BJ (cell line): ENCODE data around the gene FOXN3. TPM values are rescaled to one million over a fixed set of nuclear protein-coding genes. Genes with fewer than 3 reads are reported as not detected.
A peak's percentile ranks its signal among the peaks of the same experiment; 100 is the strongest.

ENCODE experiments used
- CTCF ChIA-PET: fragments of 350-600 bp; formaldehyde crosslinking; extraction: SDS; loops from one replicate; lab custom pipeline; 2021; ENCODE audit warnings: antibody characterized with exemption, inconsistent platforms; lab: Yijun Ruan, JAX
- POLR2A ChIA-PET: fragments of 300-600 bp; sonication (Branson Sonifier 250); formaldehyde crosslinking; extraction: SDS; loops from one replicate; lab custom pipeline; 2021; ENCODE audit warnings: antibody characterized with exemption; lab: Charles Lee
- DNase-seq: peaks from one replicate; pipeline ENCODE4 v3.0.0-alpha.2; 2011; ENCODE audit warnings: low read depth
- H3K27me3 ChIP-seq: 2 replicates; pipeline ENCODE4 v1.6.0; 2011; ENCODE audit warnings: low read length; ENCODE audit not compliant: control insufficient read depth, insufficient read depth
- H3K36me3 ChIP-seq: 2 replicates; pipeline ENCODE4 v1.5.1; 2011; ENCODE audit warnings: low read length; ENCODE audit not compliant: control insufficient read depth, insufficient read depth
- H3K4me3 ChIP-seq: 2 replicates; pipeline ENCODE4 v1.5.1; 2011; ENCODE audit warnings: low read depth, mild to moderate bottlenecking, control low read depth, low read length
- polyA plus RNA-seq: library from polyadenylated mRNA; depleted of rRNA; stranded (reverse); fragments of >200 nt; gene quantifications from 2 replicates; pipeline ENCODE4 v1.2.3, GENCODE V29; 2011
- TF ChIP-seq, protein P1 (sequence below): IDR thresholded peaks from 2 replicates; pipeline ENCODE4 v1.5.1; 2011; ENCODE audit warnings: low read depth, mild to moderate bottlenecking, control low read depth, inconsistent platforms, low read length, moderate library complexity; ENCODE audit not compliant: insufficient read depth

The FOXN3 gene
- polyA plus RNA-seq, 1 experiment: 30.2 TPM

DNA sequence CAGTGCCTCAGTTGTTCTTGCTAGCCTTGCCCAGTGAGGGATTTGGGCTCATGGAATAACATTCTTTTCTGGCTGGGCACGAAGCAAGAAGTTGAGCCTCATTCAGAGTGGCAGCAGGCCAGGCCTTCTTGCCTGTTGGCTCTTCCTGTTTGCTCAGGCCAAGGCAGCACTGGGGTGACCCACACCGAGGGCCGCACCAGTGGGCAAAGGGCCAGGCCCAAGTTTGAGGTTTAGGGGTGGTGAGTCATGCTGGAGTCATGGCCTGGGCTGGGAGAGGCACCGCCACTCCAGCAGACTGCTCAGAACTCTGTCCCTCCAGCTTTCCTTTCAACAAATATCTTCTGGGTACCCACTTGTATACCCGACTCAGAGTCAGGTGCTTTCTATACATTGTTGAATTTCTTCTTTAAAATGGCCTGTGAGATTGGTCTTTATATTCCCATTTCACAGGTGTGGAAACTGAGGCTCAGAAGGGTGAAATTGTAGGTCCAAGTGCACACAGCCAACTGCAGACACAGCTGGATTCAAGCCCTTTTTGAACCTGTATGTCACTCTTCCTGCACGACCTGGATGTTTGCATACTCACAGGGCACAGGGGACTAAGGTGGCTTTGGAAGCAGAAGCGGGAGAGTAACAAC, 279.4 kb downstream of the FOXN3 start:
- H3K4me3 ChIP-seq: no peak overlapping the region
- DNase-seq: peak; percentile 75
- no peaks in the 10 kb centered on the region for H3K36me3 ChIP-seq
- CTCF ChIA-PET: interaction anchor here (0.6 to 2.3 kb wide), 3 partner anchors 89 to 313 kb away, joined by 3 to 5 read pairs (median 3); no protein-coding TSS in a partner anchor
- TF ChIP-seq, protein P1, sequence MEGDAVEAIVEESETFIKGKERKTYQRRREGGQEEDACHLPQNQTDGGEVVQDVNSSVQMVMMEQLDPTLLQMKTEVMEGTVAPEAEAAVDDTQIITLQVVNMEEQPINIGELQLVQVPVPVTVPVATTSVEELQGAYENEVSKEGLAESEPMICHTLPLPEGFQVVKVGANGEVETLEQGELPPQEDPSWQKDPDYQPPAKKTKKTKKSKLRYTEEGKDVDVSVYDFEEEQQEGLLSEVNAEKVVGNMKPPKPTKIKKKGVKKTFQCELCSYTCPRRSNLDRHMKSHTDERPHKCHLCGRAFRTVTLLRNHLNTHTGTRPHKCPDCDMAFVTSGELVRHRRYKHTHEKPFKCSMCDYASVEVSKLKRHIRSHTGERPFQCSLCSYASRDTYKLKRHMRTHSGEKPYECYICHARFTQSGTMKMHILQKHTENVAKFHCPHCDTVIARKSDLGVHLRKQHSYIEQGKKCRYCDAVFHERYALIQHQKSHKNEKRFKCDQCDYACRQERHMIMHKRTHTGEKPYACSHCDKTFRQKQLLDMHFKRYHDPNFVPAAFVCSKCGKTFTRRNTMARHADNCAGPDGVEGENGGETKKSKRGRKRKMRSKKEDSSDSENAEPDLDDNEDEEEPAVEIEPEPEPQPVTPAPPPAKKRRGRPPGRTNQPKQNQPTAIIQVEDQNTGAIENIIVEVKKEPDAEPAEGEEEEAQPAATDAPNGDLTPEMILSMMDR: no peak
- POLR2A ChIA-PET: no interaction called here
- no peaks in the 10 kb centered on the region; the same call in none of the 2 replicates for H3K27me3 ChIP-seq

DNA sequence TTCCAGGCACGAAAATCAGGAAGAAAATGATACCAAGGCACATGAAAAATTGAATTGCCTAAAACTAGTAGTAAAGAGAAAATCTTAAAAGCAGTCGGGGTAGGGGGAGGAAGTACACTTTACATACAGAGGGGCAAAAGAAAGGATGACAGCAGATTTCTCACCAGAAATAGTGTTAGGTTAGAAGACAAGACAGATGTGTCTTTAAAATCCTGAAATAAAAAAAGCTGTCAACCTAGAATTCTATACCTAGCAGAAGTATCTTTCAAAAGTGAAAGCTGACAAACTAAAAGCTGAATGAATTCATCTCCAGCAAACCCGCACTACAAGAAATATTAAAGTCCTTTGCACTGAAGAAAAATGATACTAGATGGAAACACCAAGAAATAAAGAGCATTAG, 280.4 kb downstream of the FOXN3 start:
- no peaks in the 10 kb centered on the region; the same call in none of the 2 replicates for H3K27me3 ChIP-seq
- DNase-seq: no peak
- ChIA-PET CTCF (interaction anchor here (0.9 to 2.3 kb wide), 2 partner anchors 24 to 96 kb away, joined by 3 to 5 read pairs; no protein-coding TSS in a partner anchor), POLR2A (no interaction called here)
- H3K36me3 ChIP-seq: no peaks in the 10 kb centered on the region
- H3K4me3 ChIP-seq: no peak overlapping the region
- TF ChIP-seq, protein P1: no peak

DNA sequence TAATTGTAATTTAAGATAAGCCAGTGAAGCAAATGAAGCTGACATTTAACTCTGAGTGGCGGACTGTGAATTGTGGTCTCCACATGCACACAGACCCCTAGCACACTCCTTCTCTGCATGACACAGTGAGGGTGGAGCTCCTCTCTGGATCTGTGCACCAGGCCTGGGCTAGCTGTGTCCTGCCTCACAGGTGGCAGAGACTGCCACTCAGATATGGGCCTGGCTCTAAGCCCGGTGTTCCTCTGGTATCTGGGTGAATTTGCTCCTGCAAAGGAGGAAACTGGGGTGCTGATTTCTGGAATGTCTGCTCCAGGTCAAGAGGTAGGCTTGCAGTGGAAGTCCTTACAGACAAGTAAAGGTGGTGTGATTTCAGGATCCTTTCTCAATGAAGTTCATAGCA, 282.4 kb downstream of the FOXN3 start:
- H3K36me3 ChIP-seq: no peaks in the 10 kb centered on the region
- no peak for DNase-seq
- TF ChIP-seq, protein P1: no peak
- ChIA-PET POLR2A (no interaction called here), CTCF (interaction anchor here (1.8 kb wide), 1 partner anchor 44 kb away, joined by 6 read pairs; no protein-coding TSS in a partner anchor)
- no peaks in the 10 kb centered on the region for H3K27me3 ChIP-seq
- no peak overlapping the region for H3K4me3 ChIP-seq

DNA sequence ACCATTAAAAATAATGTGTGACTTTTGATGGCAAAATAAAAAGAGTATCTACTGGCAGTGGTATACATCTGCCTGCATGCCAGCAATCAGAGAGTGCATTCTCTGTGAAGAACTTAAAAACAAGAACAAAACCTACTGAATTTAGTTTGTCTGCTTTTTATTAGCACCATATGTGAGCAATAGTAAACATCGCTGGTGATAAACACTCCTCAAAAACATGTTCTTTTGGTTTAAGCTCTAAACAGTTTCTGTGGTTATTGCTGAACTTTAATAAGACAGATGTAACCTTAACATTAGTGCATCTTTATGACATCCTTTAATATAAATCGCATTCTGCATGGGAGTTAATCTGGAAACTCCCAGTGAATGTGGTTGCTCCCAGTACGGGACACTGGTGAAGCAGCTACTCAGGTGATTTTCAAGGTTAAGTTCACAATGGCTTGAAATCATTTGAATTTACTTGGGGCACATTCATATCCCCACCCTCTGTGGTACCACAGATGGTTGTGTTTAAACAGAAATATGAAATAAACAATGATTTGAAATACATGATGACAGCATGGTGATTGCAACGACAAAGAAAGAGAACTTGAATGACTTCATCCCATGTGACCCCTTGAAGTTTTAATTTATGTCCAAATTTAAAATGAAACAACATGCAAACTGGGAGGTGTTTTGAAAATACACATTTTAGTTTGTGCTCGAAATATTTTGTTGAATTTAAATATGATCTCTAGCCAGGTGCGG, 285.9 kb downstream of the FOXN3 start:
- peak; percentile 47 for DNase-seq
- CTCF ChIA-PET: interaction anchor here (2.1 kb wide), 1 partner anchor 90 kb away, joined by 5 read pairs; no protein-coding TSS in a partner anchor
- no peaks in the 10 kb centered on the region for H3K36me3 ChIP-seq
- POLR2A ChIA-PET: no interaction called here
- TF ChIP-seq, protein P1: no peak
- no peaks in the 10 kb centered on the region for H3K27me3 ChIP-seq
- H3K4me3 ChIP-seq: no peak overlapping the region

DNA sequence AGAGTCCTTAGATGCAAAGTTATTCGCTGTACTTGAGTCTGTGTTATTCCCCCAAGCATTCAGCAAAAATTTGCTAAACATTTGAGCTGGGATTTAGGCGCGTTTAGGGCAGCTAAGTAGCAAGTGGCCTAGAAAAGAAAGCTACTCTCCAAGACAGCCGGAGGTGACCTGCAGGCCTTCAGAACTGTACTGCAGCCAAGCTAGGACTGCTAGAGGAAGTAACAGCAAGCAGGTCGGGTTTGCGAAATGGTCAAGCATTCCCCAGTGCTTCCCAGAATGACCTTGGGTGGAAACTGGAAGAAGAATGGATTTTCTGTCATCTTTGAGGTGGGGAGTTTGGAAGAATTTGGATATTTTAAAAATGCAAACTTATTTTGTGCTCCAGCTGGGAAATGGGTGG, 287.5 kb downstream of the FOXN3 start:
- ChIA-PET POLR2A (no interaction called here), CTCF (interaction anchor here (0.9 to 2.1 kb wide), 2 partner anchors 24 to 89 kb away, joined by 4 to 5 read pairs; no protein-coding TSS in a partner anchor)
- H3K4me3 ChIP-seq: no peak overlapping the region
- TF ChIP-seq, protein P1: no peak
- no peaks in the 10 kb centered on the region for H3K36me3 ChIP-seq
- H3K27me3 ChIP-seq: no peaks in the 10 kb centered on the region
- no peak for DNase-seq
